SK-N-SH (cell line): Measurements from ENCODE around the gene TLX3.
A peak's percentile ranks its signal among the peaks of the same experiment; 100 is the strongest.

Experiments used
- CTCF ChIP-seq: fragments of 200-600 bp; sonication (generic); IDR thresholded peaks from 2 replicates; pipeline ENCODE4 v1.6.1; 2017; ENCODE audit warnings: antibody characterized with exemption, mild to moderate bottlenecking, moderate library complexity
- ELF1 ChIP-seq: IDR thresholded peaks from 2 replicates; pipeline ENCODE4 v1.4.0; 2012
- EP300 ChIP-seq, 2 experiments: IDR thresholded peaks; 2 replicates each; pipeline versions ENCODE4 v1.4.0 to v1.6.1; 2012; ENCODE audit warnings: borderline replicate concordance in 1 of 2, low read depth in 1 of 2, low read length in 1 of 2
- FOXM1 ChIP-seq: IDR thresholded peaks from 2 replicates; pipeline ENCODE4 v1.4.0; 2012; ENCODE audit warnings: low read depth, mild to moderate bottlenecking
- MXI1 ChIP-seq: IDR thresholded peaks from 2 replicates; pipeline ENCODE4 v1.6.1; 2012; ENCODE audit warnings: mild to moderate bottlenecking, low read depth, low read length, improper control_type of control experiment
- NFIC ChIP-seq: IDR thresholded peaks from 2 replicates; pipeline ENCODE4 v1.4.0; 2012; ENCODE audit warnings: borderline replicate concordance
- POLR2AphosphoS5 ChIP-seq: IDR thresholded peaks from 2 replicates; pipeline ENCODE4 v1.6.1; 2012; ENCODE audit warnings: low read depth, low read length
- REST ChIP-seq: IDR thresholded peaks from 2 replicates; pipeline ENCODE4 v1.6.1; 2012; ENCODE audit warnings: mild to moderate bottlenecking, low read depth, low read length, moderate library complexity
- RFX5 ChIP-seq: IDR thresholded peaks from 2 replicates; pipeline ENCODE4 v1.6.1; 2012; ENCODE audit warnings: mild to moderate bottlenecking, improper control_type of control experiment, low read length
- SMC3 ChIP-seq: IDR thresholded peaks from 2 replicates; pipeline ENCODE4 v1.6.1; 2012; ENCODE audit warnings: low read depth, low read length, improper control_type of control experiment
- TAF1 ChIP-seq: IDR thresholded peaks from 2 replicates; pipeline ENCODE4 v1.6.1; 2012; ENCODE audit warnings: low read depth, mild to moderate bottlenecking, low read length, moderate library complexity, borderline replicate concordance
- TCF12 ChIP-seq: IDR thresholded peaks from 2 replicates; pipeline ENCODE4 v1.4.0; 2012

- TF ChIP-seq TCF12 = no peak
- TF ChIP-seq REST = no peak
- TF ChIP-seq CTCF = no peak
- no peak for TF ChIP-seq FOXM1
- TF ChIP-seq SMC3 = peak; percentile 2; the same call in 1 of the 2 replicates
- TF ChIP-seq EP300 (IDR thresholded peaks at IDR 0.05; ENCODE audit: borderline replicate concordance in 1 of 2, low read depth in 1 of 2, low read length in 1 of 2) = peak in 1 of 2 experiments; percentile 22; a peak in 1 of 4 replicates
- TF ChIP-seq TAF1 = no peak
- TF ChIP-seq POLR2AphosphoS5 = no peak
- no peak for TF ChIP-seq RFX5
- TF ChIP-seq MXI1 = no peak
- TF ChIP-seq NFIC = no peak
- TF ChIP-seq ELF1 = no peak
These were observed 2.1 kb upstream of the TLX3 start for GRCh38 chr5:171306781-171307591.
